C4-2B (cell line): Measurements from ENCODE around the gene IGF2BP3.

Source experiments
- ZFX ChIP-seq: fragments of 450-650 bp; IDR thresholded peaks from 2 replicates; pipeline ENCODE4 v1.6.1; 2017
- TF ChIP-seq, protein P1 (sequence below): fragments of 450-650 bp; conservative IDR thresholded peaks from 2 replicates; pipeline ENCODE4 v1.5.1; 2017; ENCODE audit warnings: mild to moderate bottlenecking

- TF ChIP-seq, protein P1, sequence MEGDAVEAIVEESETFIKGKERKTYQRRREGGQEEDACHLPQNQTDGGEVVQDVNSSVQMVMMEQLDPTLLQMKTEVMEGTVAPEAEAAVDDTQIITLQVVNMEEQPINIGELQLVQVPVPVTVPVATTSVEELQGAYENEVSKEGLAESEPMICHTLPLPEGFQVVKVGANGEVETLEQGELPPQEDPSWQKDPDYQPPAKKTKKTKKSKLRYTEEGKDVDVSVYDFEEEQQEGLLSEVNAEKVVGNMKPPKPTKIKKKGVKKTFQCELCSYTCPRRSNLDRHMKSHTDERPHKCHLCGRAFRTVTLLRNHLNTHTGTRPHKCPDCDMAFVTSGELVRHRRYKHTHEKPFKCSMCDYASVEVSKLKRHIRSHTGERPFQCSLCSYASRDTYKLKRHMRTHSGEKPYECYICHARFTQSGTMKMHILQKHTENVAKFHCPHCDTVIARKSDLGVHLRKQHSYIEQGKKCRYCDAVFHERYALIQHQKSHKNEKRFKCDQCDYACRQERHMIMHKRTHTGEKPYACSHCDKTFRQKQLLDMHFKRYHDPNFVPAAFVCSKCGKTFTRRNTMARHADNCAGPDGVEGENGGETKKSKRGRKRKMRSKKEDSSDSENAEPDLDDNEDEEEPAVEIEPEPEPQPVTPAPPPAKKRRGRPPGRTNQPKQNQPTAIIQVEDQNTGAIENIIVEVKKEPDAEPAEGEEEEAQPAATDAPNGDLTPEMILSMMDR: no peak
- TF ChIP-seq ZFX: no peak
These were observed 89.3 kb downstream of the IGF2BP3 start for GRCh38 chr7:23380961-23381360.
